Stimulated activated memory B cell treated with anti-CD40 and anti-IgM and Interleukin-4, amounts not matched to agents 10 μg/mL and 1 μg/mL and 100 μg/mL, for 72 hours (primary cell): ENCODE data around the gene C9orf153.

ENCODE experiments used
- ATAC-seq: fragments of 150-1000 bp; cut with Tn5 transposase; 2 replicates; pipeline ENCODE4 v1.10.0; 2021
- H3K27ac Mint-ChIP-seq: one replicate; pipeline ENCODE4 v1.8.0; 2022; ENCODE audit warnings: mild to moderate bottlenecking, mixed read lengths
- H3K27me3 Mint-ChIP-seq: one replicate; pipeline ENCODE4 v1.8.0; 2022; ENCODE audit warnings: mixed read lengths
- H3K36me3 Mint-ChIP-seq: one replicate; pipeline ENCODE4 v1.8.0; 2022; ENCODE audit warnings: mixed read lengths
- H3K4me1 Mint-ChIP-seq: one replicate; pipeline ENCODE4 v1.8.0; 2022; ENCODE audit warnings: mixed read lengths
- H3K4me3 Mint-ChIP-seq: one replicate; pipeline ENCODE4 v1.8.0; 2022; ENCODE audit warnings: mild to moderate bottlenecking, moderate library complexity, mixed read lengths
- H3K9me3 Mint-ChIP-seq: one replicate; pipeline ENCODE4 v1.8.0; 2022; ENCODE audit warnings: mixed read lengths

Gene C9orf153

GRCh38 chr9:86281593-86282076 lies 22.2 kb upstream of the C9orf153 start:
- Mint-ChIP-seq H3K27me3 (no peaks in the 10 kb centered on the region), H3K9me3 (no peaks in the 10 kb centered on the region), H3K27ac (peak overlapping the region; percentile 92), H3K4me3 (peak overlapping the region; percentile 87), H3K36me3 (peaks cover 4% of the 10 kb centered on the region), H3K4me1 (peaks cover 44% of the 10 kb centered on the region)
- ATAC-seq = no peak

- H3K36me3 Mint-ChIP-seq = peaks cover 2% of the 10 kb centered on the region
- no peaks in the 10 kb centered on the region for H3K9me3 Mint-ChIP-seq
- H3K4me3 Mint-ChIP-seq = peak overlapping the region; percentile 87
- no peaks in the 10 kb centered on the region for H3K27me3 Mint-ChIP-seq
- peaks cover 40% of the 10 kb centered on the region for H3K4me1 Mint-ChIP-seq
- ATAC-seq = no peak
- H3K27ac Mint-ChIP-seq = no peak overlapping the region
Observed at GRCh38 chr9:86280580-86280979, 21.1 kb upstream of the C9orf153 start.

- no peak for ATAC-seq
- Mint-ChIP-seq H3K9me3 (no peaks in the 10 kb centered on the region), H3K27me3 (no peaks in the 10 kb centered on the region), H3K4me3 (peak overlapping the region; percentile 51), H3K36me3 (peaks cover 5% of the 10 kb centered on the region), H3K27ac (peak overlapping the region; percentile 19), H3K4me1 (peaks cover 40% of the 10 kb centered on the region)
Observed at GRCh38 chr9:86279839-86280238, 20.4 kb upstream of the C9orf153 start.

GRCh38 chr9:86277072-86277471 lies 17.6 kb upstream of the C9orf153 start:
- Mint-ChIP-seq H3K27me3 (no peaks in the 10 kb centered on the region), H3K4me1 (peaks cover 30% of the 10 kb centered on the region), H3K27ac (no peak overlapping the region), H3K9me3 (no peaks in the 10 kb centered on the region), H3K36me3 (peaks cover 24% of the 10 kb centered on the region), H3K4me3 (no peak overlapping the region)
- no peak for ATAC-seq

- Mint-ChIP-seq H3K9me3 (no peaks in the 10 kb centered on the region), H3K36me3 (peaks cover 34% of the 10 kb centered on the region), H3K27ac (no peak overlapping the region), H3K4me3 (no peak overlapping the region), H3K4me1 (peaks cover 24% of the 10 kb centered on the region), H3K27me3 (no peaks in the 10 kb centered on the region)
- ATAC-seq = no peak
Observed at GRCh38 chr9:86275962-86276361, 16.5 kb upstream of the C9orf153 start.

GRCh38 chr9:86274821-86275643 lies 15.6 kb upstream of the C9orf153 start:
- Mint-ChIP-seq H3K4me3 (no peak overlapping the region), H3K36me3 (peaks cover 34% of the 10 kb centered on the region), H3K27ac (no peak overlapping the region), H3K27me3 (no peaks in the 10 kb centered on the region), H3K4me1 (peaks cover 16% of the 10 kb centered on the region), H3K9me3 (no peaks in the 10 kb centered on the region)
- no peak for ATAC-seq

GRCh38 chr9:86272221-86272620 lies 12.8 kb upstream of the C9orf153 start:
- H3K27ac Mint-ChIP-seq = no peak overlapping the region
- no peaks in the 10 kb centered on the region for H3K27me3 Mint-ChIP-seq
- ATAC-seq = no peak
- peaks cover 4% of the 10 kb centered on the region for H3K4me1 Mint-ChIP-seq
- no peak overlapping the region for H3K4me3 Mint-ChIP-seq
- no peaks in the 10 kb centered on the region for H3K9me3 Mint-ChIP-seq
- peaks cover 49% of the 10 kb centered on the region for H3K36me3 Mint-ChIP-seq

GRCh38 chr9:86263876-86264275 lies 4.4 kb upstream of the C9orf153 start:
- Mint-ChIP-seq H3K27me3 (no peaks in the 10 kb centered on the region), H3K27ac (no peak overlapping the region), H3K4me3 (no peak overlapping the region), H3K9me3 (no peaks in the 10 kb centered on the region), H3K36me3 (peaks cover 59% of the 10 kb centered on the region), H3K4me1 (no peaks in the 10 kb centered on the region)
- ATAC-seq = no peak

- Mint-ChIP-seq H3K4me3 (no peak overlapping the region), H3K4me1 (no peaks in the 10 kb centered on the region), H3K36me3 (peaks cover 57% of the 10 kb centered on the region), H3K9me3 (peaks cover 3% of the 10 kb centered on the region), H3K27me3 (no peaks in the 10 kb centered on the region), H3K27ac (no peak overlapping the region)
- no peak for ATAC-seq
Observed at GRCh38 chr9:86262492-86262891, 3.0 kb upstream of the C9orf153 start.

- Mint-ChIP-seq H3K4me1 (no peaks in the 10 kb centered on the region), H3K27me3 (no peaks in the 10 kb centered on the region), H3K27ac (no peak overlapping the region), H3K36me3 (peaks cover 22% of the 10 kb centered on the region), H3K9me3 (peaks cover 8% of the 10 kb centered on the region), H3K4me3 (no peak overlapping the region)
- no peak for ATAC-seq
Observed at GRCh38 chr9:86257391-86257790, 2.1 kb downstream of the C9orf153 start.

- peaks cover 8% of the 10 kb centered on the region for H3K9me3 Mint-ChIP-seq
- no peaks in the 10 kb centered on the region for H3K4me1 Mint-ChIP-seq
- no peak overlapping the region for H3K27ac Mint-ChIP-seq
- no peaks in the 10 kb centered on the region for H3K27me3 Mint-ChIP-seq
- ATAC-seq = no peak
- no peak overlapping the region for H3K4me3 Mint-ChIP-seq
- H3K36me3 Mint-ChIP-seq = peaks cover 17% of the 10 kb centered on the region
Observed at GRCh38 chr9:86256653-86257052, 2.8 kb downstream of the C9orf153 start.

- Mint-ChIP-seq H3K4me1 (no peaks in the 10 kb centered on the region), H3K4me3 (no peak overlapping the region), H3K27me3 (peaks cover 14% of the 10 kb centered on the region), H3K9me3 (peaks cover 8% of the 10 kb centered on the region), H3K36me3 (peaks cover 6% of the 10 kb centered on the region), H3K27ac (no peak overlapping the region)
- no peak for ATAC-seq
Observed at GRCh38 chr9:86253577-86253976, 5.9 kb downstream of the C9orf153 start.

GRCh38 chr9:86252870-86253269 lies 6.6 kb downstream of the C9orf153 start:
- Mint-ChIP-seq H3K36me3 (peaks cover 6% of the 10 kb centered on the region), H3K27ac (no peak overlapping the region), H3K4me3 (no peak overlapping the region), H3K4me1 (no peaks in the 10 kb centered on the region), H3K27me3 (peaks cover 14% of the 10 kb centered on the region), H3K9me3 (peaks cover 8% of the 10 kb centered on the region)
- ATAC-seq = no peak

GRCh38 chr9:86250123-86250522 lies 9.3 kb downstream of the C9orf153 start:
- no peak for ATAC-seq

GRCh38 chr9:86248746-86249145 lies 10.7 kb downstream of the C9orf153 start:
- Mint-ChIP-seq H3K9me3 (peaks cover 4% of the 10 kb centered on the region), H3K4me3 (no peak overlapping the region), H3K36me3 (no peaks in the 10 kb centered on the region), H3K27me3 (peaks cover 14% of the 10 kb centered on the region), H3K4me1 (peaks cover 9% of the 10 kb centered on the region), H3K27ac (no peak overlapping the region)
- no peak for ATAC-seq

More at GRCh38 chr9:86250123-86250522, 9.3 kb downstream of the C9orf153 start:
- H3K27me3 Mint-ChIP-seq = peaks cover 14% of the 10 kb centered on the region
- H3K9me3 Mint-ChIP-seq = peaks cover 4% of the 10 kb centered on the region
- H3K4me1 Mint-ChIP-seq = peaks cover 9% of the 10 kb centered on the region
- H3K36me3 Mint-ChIP-seq = no peaks in the 10 kb centered on the region
- no peak overlapping the region for H3K4me3 Mint-ChIP-seq
- no peak overlapping the region for H3K27ac Mint-ChIP-seq

GRCh38 chr9:86246752-86247161 lies 12.7 kb downstream of the C9orf153 start:
- Mint-ChIP-seq H3K27ac (no peak overlapping the region), H3K9me3 (no peaks in the 10 kb centered on the region), H3K27me3 (peaks cover 14% of the 10 kb centered on the region), H3K4me3 (no peak overlapping the region), H3K36me3 (no peaks in the 10 kb centered on the region), H3K4me1 (peaks cover 9% of the 10 kb centered on the region)
- ATAC-seq = peak; percentile 36
